AG04449 (cell line): ENCODE data around the gene EYS.

Source experiments
- CTCF ChIA-PET: fragments of 350-600 bp; formaldehyde crosslinking; extraction: SDS; loops from one replicate; lab custom pipeline; 2021; ENCODE audit warnings: antibody characterized with exemption; lab: Yijun Ruan, JAX
- POLR2A ChIA-PET: fragments of 400-600, 350-600 bp; formaldehyde crosslinking; extraction: SDS; loops from one replicate; lab custom pipeline; 2020; ENCODE audit warnings: antibody characterized with exemption, inconsistent platforms; lab: Yijun Ruan, JAX
- DNase-seq: peaks from one replicate; pipeline ENCODE4 v3.0.0-alpha.2; 2010; ENCODE audit warnings: low read depth, low spot score
- H3K4me3 ChIP-seq: 2 replicates; pipeline ENCODE4 v1.5.1; 2011; ENCODE audit warnings: low read depth, mild to moderate bottlenecking, control low read depth, low read length
- TF ChIP-seq, protein P1 (sequence below): IDR thresholded peaks from one replicate; pipeline ENCODE4 v1.5.1; 2011; ENCODE audit warnings: mild to moderate bottlenecking, moderate library complexity, low read length, control low read depth, inconsistent platforms; ENCODE audit not compliant: insufficient read depth; ENCODE audit errors: missing control alignments

EYS gene

DNA sequence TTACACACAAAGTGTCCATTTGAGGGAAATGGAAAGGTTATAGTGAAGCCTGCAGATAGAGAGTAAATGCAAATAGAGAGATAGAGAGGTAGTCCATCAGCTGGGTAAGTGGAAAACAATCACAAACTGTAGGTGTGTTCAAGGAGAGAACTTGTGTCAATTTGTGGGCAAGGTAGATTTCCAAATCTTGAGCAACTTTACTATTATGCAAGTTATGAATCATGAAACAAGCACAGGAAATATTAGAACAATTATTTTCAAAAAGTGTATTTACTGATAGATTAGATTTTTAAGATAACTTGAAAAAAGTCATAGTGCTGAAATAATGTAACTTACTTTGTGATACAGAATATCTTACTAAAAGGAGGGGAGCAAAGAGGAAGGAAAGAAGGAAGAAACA lies 792.9 kb downstream of the EYS start:
- ChIA-PET POLR2A (no interaction called here), CTCF (no interaction called here)
- H3K4me3 ChIP-seq, result no peak overlapping the region
- DNase-seq, result no peak
- TF ChIP-seq, protein P1, sequence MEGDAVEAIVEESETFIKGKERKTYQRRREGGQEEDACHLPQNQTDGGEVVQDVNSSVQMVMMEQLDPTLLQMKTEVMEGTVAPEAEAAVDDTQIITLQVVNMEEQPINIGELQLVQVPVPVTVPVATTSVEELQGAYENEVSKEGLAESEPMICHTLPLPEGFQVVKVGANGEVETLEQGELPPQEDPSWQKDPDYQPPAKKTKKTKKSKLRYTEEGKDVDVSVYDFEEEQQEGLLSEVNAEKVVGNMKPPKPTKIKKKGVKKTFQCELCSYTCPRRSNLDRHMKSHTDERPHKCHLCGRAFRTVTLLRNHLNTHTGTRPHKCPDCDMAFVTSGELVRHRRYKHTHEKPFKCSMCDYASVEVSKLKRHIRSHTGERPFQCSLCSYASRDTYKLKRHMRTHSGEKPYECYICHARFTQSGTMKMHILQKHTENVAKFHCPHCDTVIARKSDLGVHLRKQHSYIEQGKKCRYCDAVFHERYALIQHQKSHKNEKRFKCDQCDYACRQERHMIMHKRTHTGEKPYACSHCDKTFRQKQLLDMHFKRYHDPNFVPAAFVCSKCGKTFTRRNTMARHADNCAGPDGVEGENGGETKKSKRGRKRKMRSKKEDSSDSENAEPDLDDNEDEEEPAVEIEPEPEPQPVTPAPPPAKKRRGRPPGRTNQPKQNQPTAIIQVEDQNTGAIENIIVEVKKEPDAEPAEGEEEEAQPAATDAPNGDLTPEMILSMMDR, result no peak

DNA sequence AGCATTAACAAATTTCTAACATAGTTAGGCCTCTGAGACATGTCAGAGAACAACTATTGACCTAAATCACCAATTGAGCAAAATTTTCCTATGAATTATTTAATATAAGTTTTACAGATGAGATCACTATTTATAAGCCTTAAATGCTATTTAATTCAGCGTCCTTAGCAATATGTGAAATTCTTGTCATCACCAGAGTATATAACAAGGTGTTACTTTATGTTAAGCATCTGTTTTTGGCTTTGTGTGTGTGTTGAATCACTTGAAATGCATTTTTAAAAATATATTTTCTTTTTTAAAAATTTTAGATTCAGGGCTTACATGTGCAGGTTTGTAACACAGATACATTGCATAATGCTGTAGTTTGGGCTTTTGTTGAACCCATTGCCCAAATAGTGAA lies 794.1 kb downstream of the EYS start:
- CTCF ChIA-PET, result no interaction called here
- no peak overlapping the region for H3K4me3 ChIP-seq
- POLR2A ChIA-PET, result no interaction called here
- TF ChIP-seq, protein P1, result no peak
- DNase-seq, result no peak

DNA sequence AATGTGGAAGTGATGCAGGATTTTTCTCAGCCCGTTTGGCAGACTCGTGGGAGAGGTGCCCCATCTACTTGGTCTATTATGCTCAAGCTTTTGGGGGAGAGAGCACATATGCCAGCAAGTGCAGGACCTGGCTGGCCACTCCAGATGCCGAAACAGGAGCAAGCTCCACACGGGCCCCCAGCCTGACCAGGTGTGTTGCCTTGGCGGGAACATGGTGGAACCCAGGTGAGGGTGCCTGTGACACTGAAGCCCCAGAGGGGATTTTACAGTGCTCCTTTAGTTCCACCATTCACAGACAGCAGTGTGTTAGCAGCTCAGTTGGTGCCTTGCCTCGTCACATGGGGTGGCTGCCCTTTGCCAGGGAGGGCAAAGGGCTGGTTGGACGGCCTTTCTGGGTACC lies 798.9 kb downstream of the EYS start:
- H3K4me3 ChIP-seq, result no peak overlapping the region
- no peak for DNase-seq
- ChIA-PET POLR2A (no interaction called here), CTCF (no interaction called here)
- TF ChIP-seq, protein P1, result no peak

DNA sequence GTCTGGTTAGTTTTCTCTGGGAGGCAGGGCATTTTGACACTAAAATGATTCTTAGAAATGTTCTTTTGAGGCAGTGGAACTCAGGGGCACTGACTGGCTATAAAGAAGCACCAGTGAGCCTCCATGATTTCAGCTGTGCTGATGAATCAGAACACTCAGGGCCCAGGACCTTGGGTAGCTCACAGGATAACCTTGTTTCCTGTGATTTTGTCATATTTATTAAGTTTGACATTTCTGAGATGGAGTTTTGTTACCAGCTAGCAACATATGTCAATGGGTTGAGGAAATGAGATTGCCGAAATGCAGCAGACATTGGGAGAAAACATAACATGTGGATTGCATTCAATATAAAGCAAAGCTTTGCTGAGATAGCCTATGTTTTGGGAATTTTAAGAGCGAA lies 802.4 kb downstream of the EYS start:
- H3K4me3 ChIP-seq, result no peak overlapping the region
- TF ChIP-seq, protein P1, result no peak
- CTCF ChIA-PET, result no interaction called here
- DNase-seq, result no peak
- POLR2A ChIA-PET, result no interaction called here

DNA sequence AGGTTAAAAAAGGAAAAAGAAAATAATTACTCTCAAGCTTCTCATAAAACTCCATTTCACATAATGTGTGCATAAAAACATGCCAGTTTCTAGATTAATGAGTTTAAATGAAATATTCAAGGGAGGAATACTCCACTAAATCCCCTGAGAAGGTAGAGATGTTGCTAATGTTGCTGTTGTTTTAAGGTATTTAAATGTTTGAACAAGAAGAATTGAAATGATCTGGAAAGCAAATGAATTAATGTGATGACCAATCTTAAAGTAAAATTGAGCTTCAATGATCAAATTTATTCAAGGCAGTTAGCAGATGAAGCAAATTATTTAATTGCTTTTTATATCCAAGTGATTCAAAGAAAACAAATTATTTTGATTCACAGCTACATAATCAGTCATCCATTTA lies 804.4 kb downstream of the EYS start:
- DNase-seq, result no peak
- TF ChIP-seq, protein P1, result no peak
- CTCF ChIA-PET, result no interaction called here

DNA sequence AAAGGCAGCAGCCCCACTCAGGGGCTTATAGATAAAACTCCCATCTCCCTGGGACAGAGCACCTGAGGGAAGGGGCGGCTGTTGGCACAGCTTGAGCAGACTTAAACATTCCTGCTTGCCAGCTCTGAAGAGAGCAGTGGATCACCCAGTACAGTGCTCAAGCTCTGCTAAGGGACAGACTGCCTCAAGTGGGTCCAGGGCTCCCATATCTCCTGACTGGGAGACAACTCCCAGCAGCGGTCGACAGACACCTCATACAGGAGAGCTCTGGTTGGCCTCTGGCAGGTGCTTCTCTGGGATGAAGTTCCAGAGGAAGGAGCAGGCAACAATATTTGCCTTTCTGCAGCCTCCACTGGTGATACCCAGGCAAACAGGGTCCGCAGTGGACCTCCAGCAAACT lies 810.1 kb downstream of the EYS start:
- CTCF ChIA-PET, result no interaction called here
- DNase-seq, result no peak
- no peak overlapping the region for H3K4me3 ChIP-seq
- TF ChIP-seq, protein P1, result no peak
- POLR2A ChIA-PET, result no interaction called here

More for the DNA sequence above, 804.4 kb downstream of the EYS start:
- no peak overlapping the region for H3K4me3 ChIP-seq
- POLR2A ChIA-PET, result no interaction called here
